HG02938 (cell line): ENCODE results near the gene PMS2.
"Not testable (repeated sequence)": the region's sequence is repeated elsewhere in the genome, so short reads cannot be mapped to it uniquely, and the experiment has no call there.

Experiments
- ATAC-seq: cut with Tn5 transposase; IDR thresholded peaks from one replicate; pipeline ENCODE4 v1.9.1; 2021; ENCODE audit warnings: mild to moderate bottlenecking, moderate library complexity; ENCODE audit not compliant: unreplicated experiment

PMS2 gene

DNA sequence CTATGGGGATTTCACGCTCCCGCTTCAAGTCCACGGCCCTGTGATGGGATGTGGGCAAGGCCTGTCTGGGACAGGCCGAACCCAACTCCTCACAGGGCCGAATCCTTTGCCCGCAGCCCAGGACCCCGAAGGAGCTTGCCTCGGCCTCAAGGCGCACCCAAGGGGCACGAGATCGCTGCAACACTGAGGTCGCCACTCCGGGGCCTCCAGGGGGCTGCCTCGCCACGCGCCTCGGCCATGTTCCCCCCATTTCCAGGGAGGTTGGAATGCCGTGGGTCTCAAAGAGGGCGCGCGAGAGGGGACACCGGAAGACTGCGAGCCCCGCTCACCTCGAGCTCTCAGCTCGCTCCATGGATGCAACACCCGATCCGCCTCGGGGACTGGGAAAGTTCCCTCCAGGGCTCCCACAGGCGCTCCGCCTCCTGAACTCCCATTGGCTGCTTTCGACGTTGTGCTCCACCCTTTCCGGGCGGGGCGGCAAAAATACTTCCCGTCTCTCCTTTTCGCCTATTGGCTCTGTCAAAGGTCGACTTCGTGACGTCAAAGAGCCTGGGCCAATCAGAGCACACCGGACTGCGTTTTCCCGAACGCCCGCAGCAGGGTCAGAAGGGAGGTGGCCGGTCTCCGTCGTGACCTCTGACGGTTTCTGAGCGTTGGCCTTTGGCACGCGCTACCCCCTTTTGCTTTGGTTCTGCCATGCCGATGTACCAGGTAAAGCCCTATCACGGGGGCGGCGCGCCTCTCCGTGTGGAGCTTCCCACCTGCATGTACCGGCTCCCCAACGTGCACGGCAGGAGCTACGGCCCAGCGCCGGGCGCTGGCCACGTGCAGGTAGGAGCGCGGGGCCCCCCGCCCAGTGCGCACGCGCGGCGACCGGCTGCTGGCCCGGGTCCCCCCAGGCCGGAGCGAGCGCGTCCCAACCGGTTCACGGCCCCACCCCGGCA lies at the start of gene PMS2, which contains the start of gene AIMP2:
Gene PMS2, minus strand, starts transcription at position 382 of the 944 bp plus-strand sequence. Its CDS starts 30 bp downstream, at position 352.
Gene AIMP2, plus strand, starts transcription at position 605 of the 944 bp plus-strand sequence. Its CDS starts 92 bp downstream, at position 697.
- peak; percentile 92 for ATAC-seq

DNA sequence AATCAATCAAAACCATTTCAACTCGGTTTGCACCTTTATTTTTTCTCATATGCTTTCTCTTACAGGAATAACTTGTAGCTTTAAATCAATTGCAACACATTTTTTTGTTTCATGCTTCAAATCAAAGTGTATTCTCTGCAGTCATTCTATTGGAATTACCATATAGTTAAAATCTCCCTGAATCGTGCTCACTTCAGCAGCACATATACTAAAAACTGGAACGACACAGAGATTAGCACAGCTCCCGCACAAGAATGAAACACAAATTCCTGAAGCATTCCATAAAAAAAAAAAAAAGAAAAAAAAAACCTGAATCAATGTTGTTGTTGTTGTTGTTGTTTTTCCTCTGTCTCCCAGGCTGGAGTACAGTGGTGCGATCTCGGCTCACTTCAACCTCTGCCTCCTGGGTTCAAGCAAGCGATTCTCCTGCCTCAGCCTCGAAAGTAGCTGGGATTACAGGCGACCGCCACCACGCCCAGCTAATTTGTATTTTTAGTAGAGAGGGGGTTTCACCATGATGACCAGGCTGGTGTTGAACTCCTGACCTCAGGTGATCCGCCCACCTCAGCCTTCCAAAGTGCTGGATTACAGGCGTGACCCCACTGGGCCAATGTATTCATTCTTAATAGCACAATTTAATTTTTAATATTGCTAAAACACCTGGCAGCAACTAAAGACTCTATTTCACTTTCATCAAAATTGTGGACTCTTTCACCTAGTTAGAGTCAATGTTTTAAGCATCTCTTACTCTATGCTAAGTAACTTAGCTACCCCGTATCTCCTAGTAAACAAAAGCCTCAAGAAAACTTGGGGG lies 48.7 kb upstream of the PMS2 start:
- ATAC-seq = no peak

DNA sequence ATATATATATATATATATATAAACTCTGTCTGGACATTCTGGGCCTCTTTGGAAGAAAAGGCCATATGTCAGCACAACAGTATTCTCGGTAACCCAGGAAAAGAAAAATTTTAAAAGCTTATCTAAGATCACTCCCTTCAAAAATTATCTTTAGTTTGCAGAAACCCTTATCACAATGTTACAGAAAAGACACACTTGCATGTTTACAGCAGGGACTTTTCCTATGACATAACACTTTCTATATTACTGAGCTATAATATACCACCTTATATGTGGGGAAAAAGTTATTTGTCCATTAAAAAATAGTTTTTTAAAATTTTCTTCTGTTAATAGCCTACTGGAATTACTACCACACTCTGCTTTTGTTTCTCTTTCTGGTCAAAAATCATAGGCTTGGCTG lies 47.8 kb upstream of the PMS2 start:
- ATAC-seq = no peak

GRCh38 chr7:6051185-6051584 lies 42.3 kb upstream of the PMS2 start:
- not testable (repeated sequence) for ATAC-seq

GRCh38 chr7:6049780-6050179 lies 40.9 kb upstream of the PMS2 start:
- no peak for ATAC-seq

DNA sequence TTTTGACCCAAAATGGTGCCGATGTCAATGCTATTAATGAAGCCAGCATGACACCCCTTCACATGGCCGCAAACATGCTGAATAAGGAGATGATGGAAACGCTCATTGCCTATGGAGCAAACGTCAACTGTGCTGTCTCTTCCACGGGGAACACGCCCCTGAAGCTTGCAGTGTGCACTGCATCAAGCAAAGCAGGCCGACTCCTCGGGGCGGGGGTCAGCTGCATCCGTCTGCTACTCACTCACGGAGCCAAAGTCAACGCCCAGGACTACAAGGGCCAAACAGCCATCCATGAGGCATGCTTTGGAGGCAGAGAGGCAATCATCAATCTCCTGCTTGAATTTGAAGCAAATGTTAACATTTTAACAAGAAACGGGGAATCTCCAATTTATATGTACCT lies 26.8 kb upstream of the PMS2 start:
- no peak for ATAC-seq

DNA sequence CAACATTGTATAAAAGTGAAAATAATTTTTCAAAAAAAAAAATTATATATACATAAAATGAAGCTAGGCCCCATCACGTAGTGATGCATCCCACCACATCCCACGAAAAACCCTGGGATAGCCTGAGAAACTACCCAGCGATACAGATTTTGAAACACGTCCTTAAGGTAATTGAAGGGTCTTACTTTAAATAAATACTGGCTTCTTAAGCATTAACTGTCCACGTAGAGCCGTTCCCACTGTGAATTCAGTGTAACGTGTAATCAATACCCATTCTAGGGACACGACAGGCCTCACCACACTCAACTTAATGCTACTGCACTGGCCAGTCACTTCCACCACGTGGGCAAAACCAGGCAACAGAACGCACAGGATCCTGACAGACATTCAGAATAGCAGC lies 26.3 kb upstream of the PMS2 start:
- no peak for ATAC-seq

DNA sequence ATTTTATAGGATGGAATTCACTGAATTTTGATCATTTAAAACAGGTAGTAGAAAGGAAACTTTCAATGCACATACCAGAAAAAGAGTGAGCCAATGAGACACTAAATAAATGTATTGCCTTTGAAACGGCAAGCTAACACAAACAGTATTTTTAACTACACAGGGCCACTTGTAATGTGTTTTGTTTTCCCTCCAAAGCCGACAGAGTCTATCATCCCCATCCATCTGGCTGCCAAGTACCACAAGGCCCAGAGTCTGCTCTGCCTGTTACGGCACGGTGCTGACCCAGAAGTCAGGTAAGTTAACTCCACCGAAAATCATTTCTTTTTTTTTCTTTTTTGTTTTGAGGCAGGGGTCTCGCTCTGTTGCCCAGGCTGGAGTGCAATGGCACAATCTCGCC lies 23.8 kb upstream of the PMS2 start:
- no peak for ATAC-seq

DNA sequence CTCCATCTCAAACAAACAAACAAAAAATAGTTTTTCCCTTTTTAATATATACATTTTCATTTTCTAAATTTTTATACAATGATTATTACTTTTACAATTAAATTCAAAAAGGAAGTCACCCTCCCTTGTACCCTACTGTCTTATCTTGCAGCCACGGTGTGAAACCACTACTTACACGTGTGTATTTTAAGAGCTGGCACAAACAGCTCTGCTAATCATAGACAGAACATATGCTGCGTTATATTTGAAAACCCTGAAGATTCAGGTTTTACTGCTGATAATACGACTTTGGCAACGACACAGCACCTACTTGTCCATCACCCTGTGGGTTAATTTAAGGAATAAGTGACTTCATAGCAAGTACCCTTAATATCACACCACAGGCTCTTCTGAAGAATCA lies 23.3 kb upstream of the PMS2 start:
- ATAC-seq = no peak

GRCh38 chr7:6031567-6031966 lies 22.7 kb upstream of the PMS2 start:
- no peak for ATAC-seq

- ATAC-seq = no peak
Observed at GRCh38 chr7:6030988-6031387, 22.1 kb upstream of the PMS2 start, which contains the start of gene ANKRD61. ANKRD61 (plus strand) TSS chr7:6031376; CDS start chr7:6031376, 0 bp downstream.

DNA sequence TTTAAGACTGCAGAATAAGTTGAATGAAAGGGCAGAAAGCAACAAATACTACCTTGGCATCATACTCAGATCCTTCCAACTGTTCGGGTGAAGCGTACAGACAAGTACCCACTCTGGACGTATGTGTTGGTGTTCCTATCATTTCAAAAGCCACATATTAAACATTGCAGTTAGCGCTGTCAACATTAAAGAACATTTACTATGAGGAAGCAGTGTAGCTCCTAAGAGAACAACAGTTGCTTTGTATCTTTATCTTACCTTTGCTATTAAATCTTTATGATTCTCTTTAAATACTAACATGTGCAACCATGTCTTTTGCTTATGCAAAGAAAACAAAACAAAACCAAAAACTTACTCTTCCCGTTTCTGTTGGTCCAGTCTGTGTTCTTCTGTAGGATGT lies 19.7 kb upstream of the PMS2 start:
- no peak for ATAC-seq

GRCh38 chr7:6027806-6028365 lies 19.0 kb upstream of the PMS2 start:
- no peak for ATAC-seq

DNA sequence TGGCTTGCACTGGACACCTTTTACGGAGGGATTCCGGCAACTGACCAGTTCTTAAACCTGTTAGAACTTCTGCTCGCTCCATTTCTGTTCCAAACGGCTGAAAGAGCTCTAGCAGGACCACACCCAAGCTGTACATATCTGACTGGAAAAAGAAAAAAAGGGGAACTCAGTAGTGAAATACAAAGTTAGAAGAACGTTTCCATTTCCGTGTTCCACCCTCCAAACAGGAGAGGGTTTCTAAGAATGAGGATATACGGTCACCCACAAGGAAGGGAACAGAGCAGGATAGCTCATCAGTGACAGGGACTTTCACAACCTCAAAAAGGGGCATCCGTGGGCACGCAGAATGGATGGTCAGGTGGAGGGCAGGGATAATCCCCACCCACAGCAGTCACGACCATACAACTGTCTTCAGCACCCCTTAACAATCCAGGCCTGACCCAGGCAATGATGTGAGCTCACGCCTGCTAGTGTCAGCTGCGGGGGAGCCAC lies 18.0 kb upstream of the PMS2 start:
- no peak for ATAC-seq

- no peak for ATAC-seq
Observed at GRCh38 chr7:6026011-6026819, 17.4 kb upstream of the PMS2 start.

GRCh38 chr7:6023974-6024435 lies 15.2 kb upstream of the PMS2 start:
- ATAC-seq = no peak

GRCh38 chr7:6022707-6023106 lies 13.9 kb upstream of the PMS2 start:
- ATAC-seq = no peak

DNA sequence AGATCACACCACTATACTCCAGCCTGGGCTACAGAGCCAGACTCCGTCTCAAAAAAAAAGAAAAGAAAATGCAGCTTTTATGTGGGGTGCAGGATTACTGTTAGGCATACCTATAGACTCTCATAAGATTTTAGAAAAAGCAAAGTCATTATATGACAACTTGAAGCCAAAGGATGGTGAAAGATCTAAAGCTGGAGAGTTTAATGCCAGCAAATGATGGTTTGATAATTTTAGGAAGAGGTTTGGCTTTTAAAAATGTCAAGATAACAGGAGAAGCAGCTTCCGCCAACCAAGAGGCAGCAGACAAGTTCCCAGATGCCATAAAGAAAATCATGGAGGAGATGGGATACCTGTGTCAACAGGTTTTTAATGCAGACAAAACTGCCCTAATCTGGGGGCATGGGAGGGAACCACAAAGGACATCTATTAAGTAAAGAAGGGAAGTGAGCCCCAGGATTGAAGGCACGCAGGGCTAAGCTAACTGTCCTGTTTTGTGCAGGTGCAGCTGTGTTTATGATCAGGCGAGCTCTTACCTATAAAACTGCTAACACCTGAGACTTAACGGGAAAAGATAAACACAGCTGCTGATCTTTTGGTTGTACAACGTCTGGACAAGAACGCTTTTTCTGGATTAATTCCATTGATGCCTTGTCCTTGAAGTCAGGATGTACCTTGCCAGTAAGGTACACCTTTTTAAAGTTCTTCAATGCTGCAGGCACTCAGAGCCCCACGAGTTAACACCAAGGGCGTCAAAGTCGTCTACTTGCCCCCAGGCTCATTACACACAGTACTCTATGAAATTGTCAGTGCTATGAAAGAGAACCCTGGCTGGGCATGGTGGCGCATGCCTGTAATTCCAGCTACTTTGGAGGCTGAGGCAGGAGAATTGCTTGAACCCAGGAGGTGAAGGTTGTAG lies 11.8 kb upstream of the PMS2 start:
- ATAC-seq = no peak

DNA sequence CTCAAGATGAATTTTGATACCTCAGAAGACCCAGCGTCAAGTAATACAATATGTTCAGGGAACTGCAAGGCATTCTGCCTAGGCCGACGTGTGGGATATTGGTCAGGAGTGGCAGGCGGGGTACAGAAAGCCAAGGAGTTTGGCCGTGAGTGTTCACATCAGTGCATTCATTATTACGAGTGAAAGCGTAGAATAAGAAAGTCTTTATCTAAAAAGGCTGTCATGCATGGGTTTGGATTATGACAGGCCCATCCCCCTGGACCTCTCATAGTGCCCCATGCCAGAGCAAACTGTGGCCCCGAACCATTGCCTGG lies 7.8 kb upstream of the PMS2 start:
- ATAC-seq = no peak
